Measurements from ENCODE around the gene PLPPR1.
"Not testable (repeated sequence)": the region's sequence is repeated elsewhere in the genome, so short reads cannot be mapped to it uniquely, and the experiment has no call there.

Gene PLPPR1

DNA sequence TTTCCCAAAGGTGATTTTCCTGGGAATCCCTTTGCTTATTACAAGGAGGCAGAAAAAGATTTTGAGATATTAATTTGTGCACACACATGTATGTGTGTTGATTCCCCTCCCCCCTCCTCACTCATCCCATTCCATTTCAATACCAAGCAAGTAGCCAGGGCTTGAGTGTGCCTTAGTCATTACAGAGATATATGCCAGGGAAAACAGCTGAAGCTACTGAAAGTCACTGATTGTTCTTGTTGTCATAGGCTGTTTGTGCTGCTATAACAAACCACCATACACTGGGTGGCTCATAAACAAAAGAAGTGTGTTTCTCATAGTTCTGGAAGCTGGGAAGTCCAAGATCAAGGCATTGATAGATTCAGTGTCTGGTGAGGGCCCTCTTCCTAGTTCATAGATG is 197.6 kb downstream of the PLPPR1 start:
- no peak for DNase-seq

GRCh38 chr9:101226803-101227202 is 198.3 kb downstream of the PLPPR1 start:
- DNase-seq: no peak

- peak; percentile 88 for DNase-seq
These were observed 201.1 kb downstream of the PLPPR1 start for GRCh38 chr9:101229606-101230005.

DNA sequence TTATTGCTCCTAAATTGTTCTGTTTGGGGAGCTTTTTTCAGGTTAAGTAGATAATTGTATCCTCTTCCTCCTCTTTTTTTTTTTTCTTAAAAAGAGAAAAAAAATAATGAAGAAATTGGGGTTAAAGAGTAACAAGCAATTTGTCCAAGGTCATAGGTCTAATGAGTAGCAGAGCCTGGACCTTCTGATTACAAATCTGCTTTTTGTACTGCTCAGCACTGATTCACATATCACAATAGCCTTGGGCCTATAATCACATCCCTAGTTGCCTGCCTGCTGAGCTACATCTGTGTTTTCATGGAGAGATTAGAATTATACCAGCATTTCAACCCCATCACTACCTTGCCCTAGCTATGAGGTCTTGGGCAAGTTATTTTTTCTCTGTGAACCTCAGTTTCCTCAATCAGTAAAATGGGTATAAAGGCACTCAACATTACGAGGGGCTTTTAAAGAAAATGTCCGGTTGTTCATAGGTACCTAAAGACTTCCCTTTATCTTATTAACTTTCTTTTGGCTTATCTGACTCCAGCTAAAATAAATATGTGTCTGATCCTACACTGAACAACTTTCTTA is 204.0 kb downstream of the PLPPR1 start:
- DNase-seq: peak; percentile 75

DNA sequence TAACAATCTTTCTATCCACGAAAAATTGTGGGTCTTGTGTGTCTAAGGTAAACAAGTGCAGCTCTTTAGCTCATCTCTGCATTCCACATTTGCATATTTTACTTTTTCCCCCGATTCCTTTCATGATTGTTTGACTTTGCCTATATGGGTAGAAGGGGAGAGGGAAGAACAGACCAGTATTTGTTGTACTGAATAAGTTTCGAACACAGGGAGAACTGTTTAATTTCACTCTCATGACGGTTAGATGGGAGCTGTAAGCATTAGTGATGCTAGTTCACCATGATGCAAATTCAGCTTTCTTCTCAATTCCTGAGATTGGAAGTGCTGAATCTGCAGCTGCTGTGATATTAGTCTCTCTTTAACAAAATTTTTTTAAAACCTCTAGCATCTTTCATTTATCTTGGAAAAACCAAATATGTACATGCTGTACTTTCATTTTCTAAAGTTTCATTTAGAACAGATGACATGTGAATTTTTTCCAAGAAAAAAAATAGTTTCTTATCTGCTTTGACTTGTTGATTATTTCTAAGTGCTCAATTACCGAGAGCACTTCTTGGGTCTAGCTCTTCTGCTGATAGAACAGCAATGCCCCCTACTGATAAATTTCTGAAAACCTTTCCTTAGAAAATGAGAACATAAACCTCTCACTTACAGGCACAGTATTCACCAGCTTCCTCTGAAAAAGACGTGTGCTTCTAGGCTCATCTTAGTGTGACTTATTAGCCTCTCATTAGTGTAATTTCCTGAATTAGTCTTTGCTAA is 206.8 kb downstream of the PLPPR1 start:
- DNase-seq: peak; percentile 75

DNA sequence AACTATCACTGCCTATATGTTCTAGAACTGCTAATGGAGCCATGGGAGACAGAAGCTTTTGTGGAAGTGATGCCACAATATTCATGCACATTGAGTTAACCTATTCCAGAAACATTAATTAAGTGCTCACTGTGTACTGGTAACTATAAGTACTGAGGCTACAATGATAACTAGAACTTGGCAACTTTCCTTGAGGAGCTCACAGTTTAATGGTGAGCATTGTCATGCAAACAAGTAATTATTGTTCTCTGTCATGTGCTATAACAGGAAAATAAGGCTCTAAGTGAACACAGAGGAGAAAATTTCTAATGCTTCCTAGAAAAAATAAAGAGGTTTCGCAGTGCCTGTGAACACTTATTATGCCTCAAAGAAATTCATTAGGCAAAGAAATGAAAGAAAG is 214.1 kb downstream of the PLPPR1 start:
- DNase-seq: no peak

DNA sequence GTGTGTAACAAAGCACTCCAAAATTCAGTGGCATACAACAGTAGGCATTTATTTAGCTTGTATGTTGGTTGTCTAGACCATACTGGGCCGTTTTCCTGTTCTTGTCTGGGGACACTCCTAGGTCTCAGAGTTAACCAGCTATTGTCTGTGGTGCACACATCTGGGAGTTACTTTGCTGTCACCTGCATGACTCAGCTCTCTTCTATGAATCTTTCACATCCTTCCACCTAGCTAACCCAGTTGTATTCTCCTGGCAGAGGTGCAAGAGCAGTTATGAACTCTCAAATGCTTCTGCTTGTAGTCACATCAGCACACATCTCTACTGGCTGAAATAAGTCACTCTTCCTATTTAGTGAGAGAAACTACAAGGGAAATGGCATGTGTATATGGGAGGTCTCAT is 218.2 kb downstream of the PLPPR1 start:
- DNase-seq: no peak

- DNase-seq: no peak
These were observed 218.8 kb downstream of the PLPPR1 start for GRCh38 chr9:101247297-101247696.

GRCh38 chr9:101254733-101255433 is 226.4 kb downstream of the PLPPR1 start:
- DNase-seq: no peak

DNA sequence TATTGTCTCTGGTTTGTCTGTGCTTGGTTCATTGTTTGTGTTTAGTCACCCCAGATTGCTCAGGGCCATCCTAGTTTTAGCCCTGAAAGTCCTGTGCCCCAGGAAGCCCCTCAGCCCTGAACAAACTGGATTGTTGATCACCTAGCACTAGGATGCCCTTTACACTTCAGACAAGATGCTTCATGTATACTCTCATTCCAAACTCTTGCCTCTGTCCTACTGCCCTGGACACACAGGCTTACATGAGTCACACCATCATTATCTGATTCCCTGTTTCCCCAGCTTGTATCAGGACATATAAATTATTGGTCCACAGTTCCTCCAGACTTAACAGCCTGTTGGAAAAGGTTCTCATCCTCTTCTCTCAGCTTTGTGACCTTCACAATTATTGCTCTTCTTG is 236.2 kb downstream of the PLPPR1 start:
- DNase-seq: no peak

DNA sequence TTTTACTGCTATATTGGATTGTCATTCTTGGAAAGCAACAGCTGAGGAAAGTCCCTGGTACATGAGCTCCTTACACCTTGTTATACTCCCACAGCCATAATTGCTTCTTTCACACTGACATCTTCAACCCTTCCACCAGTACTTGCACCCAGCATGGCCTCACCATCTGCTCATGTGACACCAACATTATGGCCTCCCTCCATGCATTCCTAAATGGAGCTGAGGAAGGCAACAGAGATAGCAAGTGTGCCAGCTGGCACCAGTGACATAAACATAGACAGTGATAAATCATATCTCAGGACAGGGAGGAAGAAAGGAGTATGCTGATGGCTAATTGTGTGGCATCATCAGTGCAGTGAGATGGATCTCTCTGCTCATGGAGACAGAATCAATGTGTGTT is 236.7 kb downstream of the PLPPR1 start:
- DNase-seq: peak; percentile 86

- no peak for DNase-seq
These were observed 239.9 kb downstream of the PLPPR1 start for GRCh38 chr9:101268426-101268825.

DNA sequence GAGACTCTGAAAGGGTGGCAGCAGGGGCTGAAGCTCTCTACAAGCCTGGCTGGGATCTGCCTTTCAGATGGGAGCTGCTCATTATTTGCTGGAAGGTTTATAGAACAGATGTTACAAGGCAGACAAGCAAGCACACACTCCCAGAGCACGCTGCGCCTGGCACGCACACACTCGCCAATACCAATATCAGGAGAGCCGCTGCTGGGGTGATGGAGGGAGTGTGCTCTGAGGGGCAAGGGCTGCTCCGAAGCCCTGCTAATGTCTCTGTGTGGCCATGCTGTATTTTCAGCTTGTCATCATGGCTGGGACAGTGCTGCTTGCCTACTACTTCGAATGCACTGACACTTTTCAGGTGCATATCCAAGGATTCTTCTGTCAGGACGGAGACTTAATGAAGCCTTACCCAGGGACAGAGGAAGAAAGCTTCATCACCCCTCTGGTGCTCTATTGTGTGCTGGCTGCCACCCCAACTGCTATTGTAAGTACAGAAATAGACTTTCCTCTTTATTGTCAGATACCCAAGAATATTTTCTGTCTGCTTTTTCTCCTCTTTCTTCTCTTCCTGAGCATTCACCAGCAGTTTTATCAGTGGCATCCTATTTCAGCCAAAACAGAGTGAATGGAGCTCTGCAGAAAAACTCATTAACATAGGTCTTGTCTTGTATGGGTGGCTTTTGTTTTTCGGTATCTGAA is 241.2 kb downstream of the PLPPR1 start:
- no peak for DNase-seq

- peak; percentile 10 for DNase-seq
These were observed 241.8 kb downstream of the PLPPR1 start for GRCh38 chr9:101270302-101270701.

DNA sequence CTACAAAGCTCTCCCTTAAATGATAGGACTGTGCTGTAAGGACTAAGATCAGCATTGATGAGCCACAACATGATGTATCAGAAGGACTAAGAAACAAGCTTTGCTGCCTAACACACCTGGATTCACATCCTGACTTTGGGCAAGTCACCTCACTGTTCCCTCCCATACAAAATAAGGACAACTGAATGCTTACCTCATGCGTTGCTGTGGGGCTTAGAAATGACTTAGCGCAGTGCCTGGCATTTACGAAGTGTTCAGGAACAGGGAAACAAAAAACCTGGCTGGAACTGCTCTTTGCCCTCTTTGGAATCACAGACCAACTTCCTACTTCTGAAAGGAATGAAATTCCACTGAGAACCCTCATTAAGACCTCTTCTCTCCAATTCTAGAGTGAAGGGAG is 242.6 kb downstream of the PLPPR1 start:
- DNase-seq: no peak

GRCh38 chr9:101274971-101275768 is 246.6 kb downstream of the PLPPR1 start:
- DNase-seq: no peak

DNA sequence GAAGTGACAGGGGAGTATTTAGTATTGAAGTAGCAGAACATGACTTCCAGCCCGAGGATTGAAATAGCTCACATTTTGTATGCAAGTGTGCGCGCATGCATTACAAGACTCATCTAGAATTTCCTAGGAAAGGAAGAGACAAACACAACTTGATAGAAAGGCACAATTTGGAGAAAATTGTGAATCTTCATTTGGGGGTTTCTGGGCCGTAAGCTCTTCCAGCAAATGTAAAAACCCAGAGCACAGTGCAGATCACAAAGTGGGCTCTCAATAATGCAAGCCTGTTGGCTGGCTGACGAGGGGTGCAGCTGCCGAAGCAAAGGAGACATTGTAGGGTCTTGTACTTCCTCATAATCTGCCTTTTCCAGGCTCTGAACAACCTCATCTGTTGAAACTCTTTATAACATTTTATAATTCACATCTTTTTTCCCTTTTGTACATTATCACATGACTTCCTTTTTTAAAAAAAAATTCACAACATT is 247.3 kb downstream of the PLPPR1 start:
- no peak for DNase-seq

DNA sequence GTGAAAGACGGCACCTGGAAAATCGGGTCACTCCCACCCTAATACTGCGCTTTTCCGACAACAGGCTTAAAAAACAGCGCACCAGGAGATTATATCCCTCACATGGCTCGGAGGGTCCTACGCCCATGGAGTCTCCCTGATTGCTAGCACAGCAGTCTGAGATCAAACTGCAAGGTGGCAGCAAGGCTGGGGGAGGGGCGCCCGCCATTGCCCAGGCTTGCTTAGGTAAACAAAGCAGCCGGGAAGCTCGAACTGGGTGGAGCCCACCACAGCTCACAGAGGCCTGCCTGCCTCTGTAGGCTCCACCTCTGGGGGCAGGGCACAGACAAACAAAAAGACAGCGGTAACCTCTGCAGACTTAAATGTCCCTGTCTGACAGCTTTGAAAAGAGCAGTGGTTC is 262.5 kb downstream of the PLPPR1 start:
- not testable (repeated sequence) for DNase-seq

DNA sequence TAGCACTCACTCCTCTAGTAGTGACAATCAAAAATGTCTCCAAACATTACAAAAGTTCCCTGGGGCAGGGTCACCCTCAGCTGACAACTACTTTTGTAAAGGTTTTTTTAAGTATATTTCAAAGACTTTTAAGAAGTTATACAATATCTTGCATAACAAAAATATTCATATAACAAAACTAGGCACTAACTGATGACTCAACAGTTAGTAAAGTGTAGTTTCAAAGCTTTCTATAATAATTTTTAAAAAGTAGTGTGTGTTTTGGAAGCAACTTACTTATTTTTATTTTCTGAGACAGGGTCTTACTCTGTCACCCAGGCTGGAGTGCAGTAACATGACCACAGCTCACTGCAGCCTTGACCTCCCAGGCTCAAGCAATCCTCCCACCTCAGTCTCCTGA is 271.4 kb downstream of the PLPPR1 start:
- DNase-seq: no peak

DNA sequence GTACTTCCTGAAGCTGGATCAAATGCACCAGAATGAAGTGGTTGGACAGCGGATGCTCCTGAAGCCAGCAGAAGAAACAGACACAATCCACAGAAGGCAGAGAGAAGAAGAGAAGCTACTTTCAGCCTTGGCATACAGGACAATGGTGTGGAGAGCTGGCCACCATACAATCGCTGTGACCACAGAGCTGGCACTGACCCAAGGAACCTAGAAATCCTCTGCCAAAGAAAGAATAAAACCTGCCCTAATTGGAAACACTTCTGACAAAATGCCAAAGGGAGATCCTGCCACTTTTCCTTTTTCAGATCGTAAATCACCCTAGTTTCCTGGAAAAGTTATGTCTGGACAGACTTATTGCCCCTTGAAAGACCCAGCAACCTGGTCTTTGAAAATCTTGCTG is 278.5 kb downstream of the PLPPR1 start:
- DNase-seq: peak; percentile 58

GRCh38 chr9:101307524-101308213 is 279.1 kb downstream of the PLPPR1 start:
- no peak for DNase-seq

DNA sequence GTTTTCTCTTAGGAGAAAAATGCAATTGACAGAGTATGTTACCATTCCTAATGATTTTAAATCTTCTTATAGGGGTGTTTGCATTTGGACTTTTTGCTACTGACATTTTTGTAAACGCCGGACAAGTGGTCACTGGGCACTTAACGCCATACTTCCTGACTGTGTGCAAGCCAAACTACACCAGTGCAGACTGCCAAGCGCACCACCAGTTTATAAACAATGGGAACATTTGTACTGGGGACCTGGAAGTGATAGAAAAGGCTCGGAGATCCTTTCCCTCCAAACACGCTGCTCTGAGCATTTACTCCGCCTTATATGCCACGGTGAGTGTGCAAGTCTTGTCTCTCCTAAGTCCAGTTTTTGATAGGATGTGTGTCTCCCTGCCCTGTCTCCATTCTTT is 280.6 kb downstream of the PLPPR1 start:
- DNase-seq: no peak
